NB4 (cell line): Measurements from ENCODE around the gene BICD1.

Experiments used
- POLR2A ChIP-seq: IDR thresholded peaks from 2 replicates; pipeline ENCODE4 v1.6.1; 2011; ENCODE audit warnings: mild to moderate bottlenecking; ENCODE audit not compliant: insufficient read length; ENCODE audit errors: extremely low read depth
- TF ChIP-seq, protein P1 (sequence below): IDR thresholded peaks from 2 replicates; pipeline ENCODE4 v1.6.1; 2011; ENCODE audit warnings: low read depth, low read length
- TF ChIP-seq, protein P2 (sequence below): IDR thresholded peaks from one replicate; pipeline ENCODE4 v1.5.1; 2012; ENCODE audit warnings: low read depth, low read length

GRCh38 chr12:32254260-32254956 is 147.8 kb downstream of the BICD1 start:
- TF ChIP-seq POLR2A: no peak
- TF ChIP-seq, protein P1, sequence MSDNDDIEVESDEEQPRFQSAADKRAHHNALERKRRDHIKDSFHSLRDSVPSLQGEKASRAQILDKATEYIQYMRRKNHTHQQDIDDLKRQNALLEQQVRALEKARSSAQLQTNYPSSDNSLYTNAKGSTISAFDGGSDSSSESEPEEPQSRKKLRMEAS: no peak
- TF ChIP-seq, protein P2, sequence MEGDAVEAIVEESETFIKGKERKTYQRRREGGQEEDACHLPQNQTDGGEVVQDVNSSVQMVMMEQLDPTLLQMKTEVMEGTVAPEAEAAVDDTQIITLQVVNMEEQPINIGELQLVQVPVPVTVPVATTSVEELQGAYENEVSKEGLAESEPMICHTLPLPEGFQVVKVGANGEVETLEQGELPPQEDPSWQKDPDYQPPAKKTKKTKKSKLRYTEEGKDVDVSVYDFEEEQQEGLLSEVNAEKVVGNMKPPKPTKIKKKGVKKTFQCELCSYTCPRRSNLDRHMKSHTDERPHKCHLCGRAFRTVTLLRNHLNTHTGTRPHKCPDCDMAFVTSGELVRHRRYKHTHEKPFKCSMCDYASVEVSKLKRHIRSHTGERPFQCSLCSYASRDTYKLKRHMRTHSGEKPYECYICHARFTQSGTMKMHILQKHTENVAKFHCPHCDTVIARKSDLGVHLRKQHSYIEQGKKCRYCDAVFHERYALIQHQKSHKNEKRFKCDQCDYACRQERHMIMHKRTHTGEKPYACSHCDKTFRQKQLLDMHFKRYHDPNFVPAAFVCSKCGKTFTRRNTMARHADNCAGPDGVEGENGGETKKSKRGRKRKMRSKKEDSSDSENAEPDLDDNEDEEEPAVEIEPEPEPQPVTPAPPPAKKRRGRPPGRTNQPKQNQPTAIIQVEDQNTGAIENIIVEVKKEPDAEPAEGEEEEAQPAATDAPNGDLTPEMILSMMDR: no peak
